GM21528 (cell line): ENCODE measurements around the gene TMEM150B.

Experiments used
- ATAC-seq: cut with Tn5 transposase; IDR thresholded peaks from one replicate; pipeline ENCODE4 v1.9.1; 2021; ENCODE audit warnings: mild to moderate bottlenecking, moderate library complexity; ENCODE audit not compliant: unreplicated experiment, low FRiP score

Gene TMEM150B

GRCh38 chr19:55279770-55280643, 45.1 kb downstream of the TMEM150B start, which contains the start of gene HSPBP1:
Gene HSPBP1 (minus strand): TSS chr19:55280110. CDS start chr19:55279608, 502 bp downstream.
- ATAC-seq, result peak; percentile 62

GRCh38 chr19:55279340-55279739, 45.8 kb downstream of the TMEM150B start:
- ATAC-seq, result no peak

GRCh38 chr19:55278391-55279135, 46.6 kb downstream of the TMEM150B start:
- no peak for ATAC-seq

GRCh38 chr19:55277494-55277893, 47.6 kb downstream of the TMEM150B start:
- no peak for ATAC-seq

- peak; percentile 1 for ATAC-seq
Measured at GRCh38 chr19:55276720-55277430, 48.3 kb downstream of the TMEM150B start.

- ATAC-seq, result peak; percentile 55
Measured at GRCh38 chr19:55275851-55276719, 49.1 kb downstream of the TMEM150B start.

GRCh38 chr19:55273978-55274707, 51.0 kb downstream of the TMEM150B start:
- ATAC-seq, result no peak

GRCh38 chr19:55272142-55272541, 53.0 kb downstream of the TMEM150B start:
- ATAC-seq, result no peak

- ATAC-seq, result no peak
Measured at GRCh38 chr19:55270172-55270942, 54.8 kb downstream of the TMEM150B start.

- no peak for ATAC-seq
Measured at GRCh38 chr19:55269299-55269698, 55.8 kb downstream of the TMEM150B start.

GRCh38 chr19:55266840-55267239, 58.3 kb downstream of the TMEM150B start:
- no peak for ATAC-seq

GRCh38 chr19:55266404-55266803, 58.7 kb downstream of the TMEM150B start:
- ATAC-seq, result no peak

- no peak for ATAC-seq
Measured at GRCh38 chr19:55265723-55266386, 59.3 kb downstream of the TMEM150B start.

- no peak for ATAC-seq
Measured at GRCh38 chr19:55265173-55265572, 60.0 kb downstream of the TMEM150B start.

- no peak for ATAC-seq
Measured at GRCh38 chr19:55264531-55264930, 60.6 kb downstream of the TMEM150B start.
